KMS-11 (cell line): ENCODE data around the gene OTOA.
"Not testable (repeated sequence)": the region's sequence is repeated elsewhere in the genome, so short reads cannot be mapped to it uniquely, and the experiment has no call there.

Experiments used
- H2AFZ ChIP-seq: fragments of 200-600 bp; sonication (generic); 2 replicates; pipeline ENCODE4 v1.6.1; 2016; ENCODE audit warnings: antibody characterized with exemption, mixed run types, low read depth
- H3K27ac ChIP-seq: fragments of 200-600 bp; sonication (generic); 2 replicates; pipeline ENCODE4 v1.6.1; 2016; ENCODE audit warnings: mild to moderate bottlenecking, mixed run types
- H3K27me3 ChIP-seq: fragments of 200-600 bp; sonication (generic); 2 replicates; pipeline ENCODE4 v1.6.1; 2017; ENCODE audit warnings: mild to moderate bottlenecking, low read depth, mixed run types, moderate library complexity; ENCODE audit not compliant: insufficient read depth
- H3K36me3 ChIP-seq: fragments of 200-600 bp; sonication (generic); 2 replicates; pipeline ENCODE4 v1.6.1; 2017; ENCODE audit warnings: mild to moderate bottlenecking, mixed run types; ENCODE audit not compliant: insufficient read depth
- H3K4me1 ChIP-seq: fragments of 200-600 bp; sonication (generic); 2 replicates; pipeline ENCODE4 v1.6.1; 2016; ENCODE audit warnings: mild to moderate bottlenecking, low read depth, mixed run types; ENCODE audit not compliant: poor library complexity, severe bottlenecking
- H3K4me2 ChIP-seq: fragments of 200-600 bp; sonication (generic); 2 replicates; pipeline ENCODE4 v1.7.0; 2016; ENCODE audit warnings: mild to moderate bottlenecking, mixed run types
- H3K4me3 ChIP-seq: fragments of 200-600 bp; sonication (generic); IDR thresholded peaks from 2 replicates; pipeline ENCODE4 v1.6.1; 2017; ENCODE audit warnings: low read depth, low read length, mixed read lengths; ENCODE audit not compliant: insufficient read depth
- H3K79me2 ChIP-seq: fragments of 200-600 bp; sonication (generic); 2 replicates; pipeline ENCODE4 v1.6.1; 2016; ENCODE audit warnings: low read depth, mixed run types; ENCODE audit not compliant: insufficient read depth
- H3K9ac ChIP-seq: fragments of 200-600 bp; sonication (generic); 2 replicates; pipeline ENCODE4 v1.6.1; 2016; ENCODE audit warnings: mild to moderate bottlenecking, mixed run types
- H4K20me1 ChIP-seq: fragments of 200-600 bp; sonication (generic); 2 replicates; pipeline ENCODE4 v1.6.1; 2016; ENCODE audit warnings: mild to moderate bottlenecking, mixed run types; ENCODE audit not compliant: insufficient read depth
- TF ChIP-seq, protein P1 (sequence below): fragments of 200-600 bp; sonication (generic); conservative IDR thresholded peaks from 2 replicates; pipeline ENCODE4 v1.6.1; 2017; ENCODE audit warnings: low read depth, mild to moderate bottlenecking, antibody characterized with exemption, low read length, moderate library complexity, mixed read lengths

The OTOA gene

DNA sequence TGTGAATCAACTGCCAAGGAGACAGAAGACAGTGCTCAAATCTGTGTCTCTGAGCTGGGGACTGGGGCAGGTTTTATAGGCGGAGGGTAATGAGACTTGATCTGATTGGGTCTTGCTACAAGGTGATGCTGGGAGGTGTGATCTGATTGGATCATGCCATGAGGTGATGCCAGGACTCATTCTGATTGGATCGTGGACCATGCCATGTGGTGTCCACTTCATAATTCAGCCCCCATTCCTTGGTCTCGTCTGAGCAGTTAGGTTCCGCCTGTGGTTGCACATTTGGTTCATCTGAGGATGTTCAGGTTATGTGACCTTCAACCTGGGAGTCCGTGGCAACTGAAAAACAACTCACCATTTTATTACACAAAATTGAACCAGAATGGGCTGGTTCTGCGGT is 41.0 kb downstream of the OTOA start:
- TF ChIP-seq, protein P1, sequence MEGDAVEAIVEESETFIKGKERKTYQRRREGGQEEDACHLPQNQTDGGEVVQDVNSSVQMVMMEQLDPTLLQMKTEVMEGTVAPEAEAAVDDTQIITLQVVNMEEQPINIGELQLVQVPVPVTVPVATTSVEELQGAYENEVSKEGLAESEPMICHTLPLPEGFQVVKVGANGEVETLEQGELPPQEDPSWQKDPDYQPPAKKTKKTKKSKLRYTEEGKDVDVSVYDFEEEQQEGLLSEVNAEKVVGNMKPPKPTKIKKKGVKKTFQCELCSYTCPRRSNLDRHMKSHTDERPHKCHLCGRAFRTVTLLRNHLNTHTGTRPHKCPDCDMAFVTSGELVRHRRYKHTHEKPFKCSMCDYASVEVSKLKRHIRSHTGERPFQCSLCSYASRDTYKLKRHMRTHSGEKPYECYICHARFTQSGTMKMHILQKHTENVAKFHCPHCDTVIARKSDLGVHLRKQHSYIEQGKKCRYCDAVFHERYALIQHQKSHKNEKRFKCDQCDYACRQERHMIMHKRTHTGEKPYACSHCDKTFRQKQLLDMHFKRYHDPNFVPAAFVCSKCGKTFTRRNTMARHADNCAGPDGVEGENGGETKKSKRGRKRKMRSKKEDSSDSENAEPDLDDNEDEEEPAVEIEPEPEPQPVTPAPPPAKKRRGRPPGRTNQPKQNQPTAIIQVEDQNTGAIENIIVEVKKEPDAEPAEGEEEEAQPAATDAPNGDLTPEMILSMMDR = no peak
- Histone ChIP-seq H3K36me3 (no peaks in the 10 kb centered on the region), H4K20me1 (no peaks in the 10 kb centered on the region), H3K27ac (no peak overlapping the region), H3K4me2 (no peak overlapping the region), H3K79me2 (no peaks in the 10 kb centered on the region), H3K27me3 (no peaks in the 10 kb centered on the region), H3K4me3 (no peak overlapping the region), H2AFZ (no peak overlapping the region), H3K9ac (no peak overlapping the region), H3K4me1 (peaks cover 4% of the 10 kb centered on the region)

DNA sequence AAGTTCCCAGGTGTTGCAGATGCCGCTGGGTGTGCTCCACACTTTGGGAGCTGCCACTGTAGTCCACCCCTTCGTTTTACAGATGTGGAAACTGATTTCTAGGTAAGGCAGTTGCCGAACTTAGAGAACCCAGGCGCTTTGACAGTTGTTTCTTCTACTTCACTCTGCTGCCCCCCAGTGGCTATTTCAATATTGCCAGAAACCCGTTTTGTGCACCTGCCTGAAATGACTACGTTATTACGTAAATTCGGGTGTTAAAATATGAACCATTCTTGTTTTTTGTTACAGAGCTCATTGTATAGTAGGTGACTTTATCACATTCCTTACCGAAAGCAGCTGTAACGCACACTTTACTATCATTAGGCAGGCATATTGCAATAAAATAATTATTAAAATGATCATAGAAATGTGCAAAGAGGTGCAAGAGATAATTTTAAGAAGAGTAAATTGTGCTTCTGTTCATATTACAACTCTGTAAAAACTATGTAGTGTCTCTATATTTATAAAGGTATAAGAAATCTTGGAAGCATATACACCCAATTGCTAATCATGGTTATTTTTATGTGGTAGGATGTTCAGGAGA is 44.9 kb downstream of the OTOA start:
- H3K4me1 ChIP-seq = peaks cover 4% of the 10 kb centered on the region
- H3K27ac ChIP-seq = no peak overlapping the region
- peak overlapping the region; percentile 43 for H2AFZ ChIP-seq
- H3K4me2 ChIP-seq = peak overlapping the region; percentile 7; the same call in 1 of the 2 replicates
- H3K36me3 ChIP-seq = no peaks in the 10 kb centered on the region
- TF ChIP-seq, protein P1 = peak; percentile 96
- H3K4me3 ChIP-seq = no peak overlapping the region
- H4K20me1 ChIP-seq = no peaks in the 10 kb centered on the region
- H3K9ac ChIP-seq = no peak overlapping the region
- no peaks in the 10 kb centered on the region for H3K27me3 ChIP-seq
- no peaks in the 10 kb centered on the region for H3K79me2 ChIP-seq

DNA sequence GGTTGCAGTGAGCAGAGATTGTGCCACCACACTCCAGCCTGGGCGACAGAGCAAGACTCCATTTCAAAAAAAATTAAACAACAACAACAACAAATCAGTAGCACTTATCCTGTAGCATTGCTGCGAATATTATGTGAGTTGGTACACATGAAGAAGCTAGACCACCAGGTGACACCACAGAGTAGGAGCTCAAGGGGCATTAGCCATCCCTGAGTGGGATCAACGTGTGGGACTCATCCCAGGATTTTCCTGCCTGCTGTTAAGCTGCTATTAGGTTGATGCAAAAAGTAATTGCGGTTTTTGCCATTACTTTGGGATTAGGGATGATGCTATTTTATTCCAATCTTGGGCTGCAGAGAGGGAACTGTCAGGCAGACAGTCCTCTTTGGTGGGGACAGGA is 47.2 kb downstream of the OTOA start:
- Histone ChIP-seq H3K27me3 (no peaks in the 10 kb centered on the region), H3K79me2 (no peaks in the 10 kb centered on the region), H3K9ac (no peak overlapping the region), H2AFZ (no peak overlapping the region), H4K20me1 (no peaks in the 10 kb centered on the region), H3K36me3 (no peaks in the 10 kb centered on the region), H3K27ac (no peak overlapping the region), H3K4me2 (no peak overlapping the region), H3K4me3 (no peak overlapping the region), H3K4me1 (peaks cover 4% of the 10 kb centered on the region)
- TF ChIP-seq, protein P1 = no peak

DNA sequence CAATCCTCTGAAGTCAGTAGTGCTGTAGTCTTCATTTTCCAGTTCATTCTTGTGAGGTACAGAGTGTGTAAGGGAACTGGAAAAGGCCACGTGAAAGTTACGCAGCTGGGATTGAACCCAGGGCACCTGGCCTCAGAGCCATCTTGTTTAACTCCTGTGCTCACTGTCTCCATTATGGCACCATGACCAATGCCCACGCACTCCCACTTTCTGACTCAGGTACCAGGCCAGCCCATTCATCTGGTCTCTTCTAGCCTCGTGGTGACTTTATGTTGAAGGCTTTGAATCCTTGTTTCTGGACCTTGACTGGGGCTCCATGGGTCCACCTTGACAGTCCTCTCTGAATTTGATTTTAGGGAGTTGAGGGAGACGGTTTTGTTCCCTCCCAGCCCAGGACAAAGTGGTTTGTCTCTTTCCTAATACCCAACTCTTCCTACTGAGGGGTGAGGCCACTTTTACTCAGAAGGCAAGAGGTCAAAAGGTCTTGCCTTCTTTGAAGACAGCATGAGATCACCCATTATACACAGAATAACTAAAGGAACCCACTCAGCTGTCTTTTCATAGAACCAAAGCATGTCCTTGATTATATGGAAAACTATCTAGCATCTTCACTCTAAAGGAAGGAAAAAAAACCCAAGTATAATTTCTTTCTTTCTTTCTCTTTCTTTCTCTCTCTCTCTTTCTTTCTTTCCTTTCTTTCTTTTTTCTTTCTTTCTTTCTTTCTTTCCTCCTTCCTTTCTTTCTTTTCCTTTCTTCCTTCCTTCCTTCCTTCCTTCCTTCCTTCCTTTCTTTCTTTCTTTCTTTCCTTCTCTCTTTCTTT is 50.0 kb downstream of the OTOA start:
- Histone ChIP-seq H3K9ac (no peak overlapping the region), H3K79me2 (no peaks in the 10 kb centered on the region), H3K4me1 (peaks cover 1% of the 10 kb centered on the region), H3K27ac (no peak overlapping the region), H3K4me2 (no peak overlapping the region), H4K20me1 (no peaks in the 10 kb centered on the region), H3K4me3 (no peak overlapping the region), H3K27me3 (no peaks in the 10 kb centered on the region), H3K36me3 (no peaks in the 10 kb centered on the region), H2AFZ (no peak overlapping the region)
- TF ChIP-seq, protein P1 = no peak

DNA sequence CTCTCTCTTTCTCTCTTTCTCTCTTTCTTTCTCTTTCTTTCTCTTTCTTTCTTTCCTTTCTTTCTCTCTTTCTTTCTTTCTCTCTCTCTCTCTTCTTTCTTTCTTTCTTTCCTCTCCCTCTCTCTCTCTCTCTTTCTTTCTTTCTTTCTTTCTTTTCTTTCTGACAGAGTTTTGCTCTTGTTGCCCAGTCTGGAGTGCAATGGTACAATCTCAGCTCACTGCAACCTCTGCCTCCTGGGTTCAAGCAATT is 50.5 kb downstream of the OTOA start:
- H2AFZ ChIP-seq, H3K27ac ChIP-seq, H4K20me1 ChIP-seq: not testable (repeated sequence)

More for the DNA sequence above, 50.5 kb downstream of the OTOA start:
- H3K79me2 ChIP-seq, H3K4me3 ChIP-seq, H3K4me2 ChIP-seq, H3K36me3 ChIP-seq, H3K9ac ChIP-seq, H3K4me1 ChIP-seq, H3K27me3 ChIP-seq: not testable (repeated sequence)
